PC-3 (cell line): ENCODE results near the gene ARHGAP24.

Experiments used
- EZH2 ChIP-seq: fragments of 300-600 bp; sonication (generic); IDR thresholded peaks from one replicate; pipeline ENCODE4 v1.6.1; 2017; ENCODE audit warnings: antibody characterized with exemption, mild to moderate bottlenecking, low read length; ENCODE audit not compliant: unreplicated experiment
- EZH2phosphoT487 ChIP-seq: fragments of 300-600 bp; sonication (generic); IDR thresholded peaks from 2 replicates; pipeline ENCODE4 v1.6.1; 2018; ENCODE audit warnings: mild to moderate bottlenecking, antibody characterized with exemption, low read length, borderline replicate concordance
- TF ChIP-seq, protein P1 (sequence below): fragments of 300-600 bp; sonication (generic); conservative IDR thresholded peaks from 2 replicates; pipeline ENCODE4 v1.5.1; 2017; ENCODE audit warnings: antibody characterized with exemption, low read depth, mild to moderate bottlenecking, low read length

DNA sequence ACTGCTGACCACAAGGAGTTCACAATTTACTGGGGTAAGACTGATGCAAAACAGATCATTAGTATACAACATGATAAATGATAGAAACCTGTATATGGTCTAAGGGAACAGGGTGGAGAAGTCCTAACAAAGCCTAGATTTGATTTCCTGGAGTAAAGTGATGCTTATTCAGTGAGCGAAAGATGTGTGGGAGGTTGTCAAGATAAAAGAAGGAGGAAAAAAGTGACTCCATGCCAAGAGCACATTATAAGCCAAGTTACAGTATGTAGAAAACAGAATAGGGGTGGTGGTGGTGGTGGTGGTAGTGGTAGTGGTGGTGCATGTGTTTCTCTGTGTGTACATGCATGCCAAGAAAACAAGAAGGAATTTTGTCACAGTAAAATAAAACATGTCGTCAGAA, 559.7 kb downstream of the ARHGAP24 start:
- TF ChIP-seq, protein P1, sequence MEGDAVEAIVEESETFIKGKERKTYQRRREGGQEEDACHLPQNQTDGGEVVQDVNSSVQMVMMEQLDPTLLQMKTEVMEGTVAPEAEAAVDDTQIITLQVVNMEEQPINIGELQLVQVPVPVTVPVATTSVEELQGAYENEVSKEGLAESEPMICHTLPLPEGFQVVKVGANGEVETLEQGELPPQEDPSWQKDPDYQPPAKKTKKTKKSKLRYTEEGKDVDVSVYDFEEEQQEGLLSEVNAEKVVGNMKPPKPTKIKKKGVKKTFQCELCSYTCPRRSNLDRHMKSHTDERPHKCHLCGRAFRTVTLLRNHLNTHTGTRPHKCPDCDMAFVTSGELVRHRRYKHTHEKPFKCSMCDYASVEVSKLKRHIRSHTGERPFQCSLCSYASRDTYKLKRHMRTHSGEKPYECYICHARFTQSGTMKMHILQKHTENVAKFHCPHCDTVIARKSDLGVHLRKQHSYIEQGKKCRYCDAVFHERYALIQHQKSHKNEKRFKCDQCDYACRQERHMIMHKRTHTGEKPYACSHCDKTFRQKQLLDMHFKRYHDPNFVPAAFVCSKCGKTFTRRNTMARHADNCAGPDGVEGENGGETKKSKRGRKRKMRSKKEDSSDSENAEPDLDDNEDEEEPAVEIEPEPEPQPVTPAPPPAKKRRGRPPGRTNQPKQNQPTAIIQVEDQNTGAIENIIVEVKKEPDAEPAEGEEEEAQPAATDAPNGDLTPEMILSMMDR, result no peak
- TF ChIP-seq EZH2 (no peak), EZH2phosphoT487 (no peak)
